Stimulated activated CD4-positive, alpha-beta T cell treated with anti-CD3 and anti-CD28 coated beads, Interleukin-15, amount 100 ng/mL, for 1 hour (primary cell): ENCODE results near the gene KCNN1.
"Not testable (repeated sequence)": the region's sequence is repeated elsewhere in the genome, so short reads cannot be mapped to it uniquely, and the experiment has no call there.

Source experiments
- DNase-seq, 2 donors: peaks; one replicate each; pipeline ENCODE4 v3.0.0-alpha.2; 2020; ENCODE audit warnings: low read depth in 1 of 2, low spot score in 1 of 2

Gene KCNN1

DNA sequence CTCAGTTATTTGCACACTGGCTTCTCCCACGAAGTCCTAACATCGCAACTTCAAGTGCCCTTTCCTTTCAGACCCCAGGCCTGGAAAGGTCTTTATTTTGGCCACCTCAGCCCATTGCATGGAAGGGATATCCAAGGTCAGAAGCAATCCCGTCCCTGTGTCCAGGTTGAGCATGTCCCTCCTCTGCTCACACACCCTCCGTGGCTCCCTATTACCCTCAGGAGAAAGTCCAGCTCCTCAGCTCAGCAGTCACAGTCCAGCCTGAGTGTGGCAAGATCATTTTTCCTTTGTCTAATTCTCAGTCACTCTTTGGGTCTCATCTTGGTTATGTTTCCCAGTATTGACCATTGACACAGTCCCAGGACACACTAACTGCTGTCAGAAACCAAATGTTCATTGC is 60.2 kb downstream of the KCNN1 start:
- no peak for DNase-seq

GRCh38 chr19:18029617-18030338 is 62.9 kb downstream of the KCNN1 start:
- no peak for DNase-seq

DNA sequence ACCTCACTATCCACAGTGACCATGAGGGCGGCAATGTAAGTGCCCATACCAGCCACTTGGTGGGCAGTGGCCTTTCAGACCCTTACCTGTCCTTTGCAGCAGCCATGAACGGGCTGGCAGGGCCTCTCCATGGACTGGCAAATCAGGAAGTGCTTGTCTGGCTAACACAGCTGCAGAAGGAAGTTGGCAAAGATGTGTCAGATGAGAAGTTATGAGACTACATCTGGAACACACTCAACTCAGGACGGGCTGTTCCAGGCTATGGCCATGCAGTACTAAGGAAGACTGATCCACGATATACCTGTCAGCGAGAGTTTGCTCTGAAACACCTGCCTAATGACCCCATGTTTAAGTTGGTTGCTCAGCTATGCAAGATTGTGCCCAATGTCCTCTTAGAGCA is 64.5 kb downstream of the KCNN1 start:
- not testable (repeated sequence) for DNase-seq

- DNase-seq = not testable (repeated sequence)
Measured at GRCh38 chr19:18032102-18032501, 65.2 kb downstream of the KCNN1 start.

- DNase-seq = no peak
Measured at GRCh38 chr19:18041054-18041453, 74.1 kb downstream of the KCNN1 start.

GRCh38 chr19:18043676-18044075 is 76.8 kb downstream of the KCNN1 start:
- DNase-seq = no peak

DNA sequence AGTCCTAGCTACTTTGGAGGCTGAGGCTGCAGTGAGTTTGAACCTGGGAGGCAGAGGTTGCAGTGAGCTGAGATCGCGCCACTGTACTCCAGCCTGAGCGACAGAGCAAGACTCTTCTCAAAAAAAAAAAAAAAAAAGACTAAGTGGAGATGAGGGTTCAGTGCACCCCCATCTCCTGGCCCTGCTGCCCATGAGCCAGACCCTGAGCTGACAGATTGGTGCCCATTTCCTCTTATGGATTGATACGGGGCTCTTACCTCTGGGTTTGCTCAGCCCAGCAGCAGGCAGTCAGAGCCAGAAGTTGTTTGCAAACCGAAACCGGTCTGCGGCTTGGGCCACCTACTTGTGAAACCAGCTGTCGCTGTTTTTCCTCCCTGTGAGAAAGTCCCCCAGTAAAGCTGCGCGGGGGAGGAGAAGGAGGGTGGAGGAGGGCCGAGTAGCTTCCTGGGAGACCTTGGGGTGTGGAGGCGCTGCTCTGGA is 78.0 kb downstream of the KCNN1 start:
- peak; percentile 62 to 70 for DNase-seq

GRCh38 chr19:18045307-18046050 is 78.6 kb downstream of the KCNN1 start:
- DNase-seq = no peak

- no peak for DNase-seq
Measured at GRCh38 chr19:18046059-18046718, 79.3 kb downstream of the KCNN1 start.

DNA sequence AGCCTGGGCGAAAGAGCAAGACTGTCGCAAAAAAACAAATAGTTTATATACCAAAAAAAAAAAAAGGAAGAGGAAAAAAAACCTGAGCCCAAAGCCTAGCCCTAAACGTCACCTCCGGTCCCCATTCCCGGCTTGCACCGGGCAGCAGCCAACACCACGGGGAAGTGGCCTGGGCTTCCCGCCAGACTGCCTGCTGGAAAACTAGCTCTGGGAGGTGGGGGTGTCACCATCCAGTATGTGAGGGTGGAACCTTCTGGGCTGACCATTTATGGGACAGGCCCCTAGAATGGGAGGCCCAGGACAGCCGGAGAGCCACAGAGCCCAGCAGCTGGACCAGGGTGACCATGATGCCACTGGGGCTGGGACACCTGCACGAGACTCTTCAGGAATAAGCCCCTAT is 82.5 kb downstream of the KCNN1 start:
- no peak for DNase-seq
